HG02623 (cell line): ENCODE data around the gene SHMT2.
A peak's percentile ranks its signal among the peaks of the same experiment; 100 is the strongest.

ENCODE experiments used
- ATAC-seq: cut with Tn5 transposase; IDR thresholded peaks from one replicate; pipeline ENCODE4 v1.9.1; 2021; ENCODE audit warnings: moderate library complexity; ENCODE audit not compliant: unreplicated experiment

Gene SHMT2

DNA sequence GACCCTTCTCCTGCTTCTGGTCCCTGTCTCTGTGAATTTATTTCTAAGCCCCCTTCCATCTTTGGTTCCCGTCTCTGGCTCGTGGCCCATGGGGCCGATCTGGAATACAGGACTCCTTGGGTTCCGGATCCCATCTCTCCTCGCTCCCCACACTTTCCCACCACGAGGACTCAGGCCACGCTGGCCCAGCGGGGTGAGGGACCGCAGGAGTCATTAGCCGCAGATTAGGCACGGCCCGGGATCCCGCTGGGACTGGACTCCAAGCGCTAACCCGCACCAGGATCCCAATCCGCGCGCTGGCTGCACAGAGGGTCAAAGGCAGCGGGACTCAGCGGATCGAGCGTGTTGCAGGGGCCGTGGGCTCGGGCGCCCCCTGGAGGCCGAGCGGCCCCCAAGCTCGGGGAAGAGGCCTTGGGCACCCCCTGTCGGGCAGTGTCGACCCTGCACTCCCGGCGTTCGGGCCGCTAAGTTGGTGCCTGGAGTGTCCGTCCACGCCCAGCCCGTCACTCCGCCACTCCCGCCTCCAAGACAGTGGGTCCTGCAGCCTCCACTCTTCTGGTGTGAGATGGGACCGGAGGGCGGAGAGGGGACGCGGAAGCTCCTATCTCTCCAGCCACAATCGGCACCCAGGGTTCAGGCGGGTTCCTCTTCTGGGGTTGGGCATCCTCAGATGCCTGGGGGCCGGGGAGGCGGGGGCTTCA, 9.5 kb downstream of the SHMT2 start:
- ATAC-seq: peak; percentile 57

DNA sequence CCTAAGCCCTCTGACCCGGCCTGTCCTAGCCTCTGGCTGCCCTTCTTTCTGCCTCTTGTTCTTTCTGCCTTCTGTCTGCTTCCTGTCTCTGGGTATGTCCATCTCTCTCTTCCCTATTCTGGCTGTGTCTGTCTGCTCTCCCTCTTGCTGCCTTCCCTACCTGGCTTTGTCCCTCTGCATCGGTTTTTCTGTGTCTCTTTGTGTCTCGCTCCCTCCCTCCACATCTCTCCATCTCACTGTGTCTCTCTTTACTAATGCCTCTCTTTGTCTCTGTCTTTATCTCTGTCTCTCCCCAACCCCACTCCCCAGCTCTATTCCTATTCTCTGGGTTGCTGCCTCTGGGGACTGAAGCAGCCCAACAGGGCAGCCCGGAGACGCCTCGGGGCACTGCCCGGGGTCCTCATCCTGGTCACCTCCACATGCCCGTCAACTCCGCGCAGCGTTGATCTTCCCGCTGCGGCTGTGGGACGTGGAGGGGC, 10.1 kb downstream of the SHMT2 start:
- no peak for ATAC-seq

DNA sequence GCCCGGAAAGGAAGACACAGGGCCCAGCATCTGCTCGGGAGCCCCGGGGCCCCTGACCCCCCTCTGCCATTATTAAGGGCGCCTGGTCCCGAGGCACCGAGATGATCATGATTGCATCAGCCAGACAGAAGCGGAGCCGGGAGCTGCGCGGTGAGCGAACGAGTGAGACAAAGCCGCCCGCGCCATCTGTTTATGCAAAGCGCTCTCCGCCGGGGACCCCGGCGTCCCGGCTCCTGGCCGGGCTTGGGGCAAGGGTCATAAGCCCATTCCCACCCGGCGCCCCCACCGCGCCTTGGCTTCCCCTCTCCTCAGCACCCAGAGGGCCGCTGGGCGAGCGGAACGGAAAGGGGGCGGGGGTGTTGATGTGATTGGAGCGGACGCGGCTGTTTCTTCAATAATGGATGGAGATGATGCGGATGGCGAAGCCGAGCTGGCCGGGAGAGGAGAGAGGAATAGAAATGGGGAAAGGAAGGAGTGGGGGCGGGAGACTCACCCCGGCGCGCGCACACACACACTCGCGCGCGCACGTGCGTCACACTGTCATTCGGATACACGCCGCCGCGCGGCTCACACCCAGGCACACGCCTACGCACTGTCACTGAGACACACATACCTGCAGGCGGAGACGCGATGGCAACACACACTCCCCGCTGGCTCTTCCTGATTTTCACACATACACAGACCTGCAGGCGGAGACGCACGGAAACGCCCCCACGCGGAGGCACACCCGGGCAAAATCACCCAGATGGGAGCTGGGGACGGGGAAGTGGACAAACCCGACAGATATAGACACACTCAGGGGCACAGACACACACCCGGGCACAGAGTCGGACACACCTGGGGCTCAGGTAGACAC, 10.8 kb downstream of the SHMT2 start:
- no peak for ATAC-seq

DNA sequence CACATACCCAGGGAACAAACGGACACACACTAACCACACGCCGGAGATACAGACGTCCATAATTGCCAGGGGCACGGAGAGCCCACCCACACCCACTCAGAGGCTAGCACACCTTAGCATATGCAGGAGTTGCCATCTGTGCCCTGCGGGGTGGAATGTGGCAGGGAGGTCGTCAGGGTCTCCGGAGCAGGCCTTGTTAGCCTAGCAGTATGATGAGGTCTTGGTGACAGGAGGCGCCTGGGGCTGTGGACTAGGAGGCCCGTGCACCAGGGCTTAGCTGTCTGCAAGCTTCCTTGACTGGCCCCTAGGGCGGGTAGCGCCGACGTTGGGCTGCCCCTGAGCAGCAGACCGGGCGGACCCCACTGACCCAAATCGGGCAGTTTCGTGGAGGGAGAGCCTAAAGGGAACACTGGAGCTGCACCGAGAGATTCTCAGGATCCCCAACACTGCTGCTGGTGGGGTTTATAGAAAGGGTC, 11.5 kb downstream of the SHMT2 start:
- no peak for ATAC-seq

DNA sequence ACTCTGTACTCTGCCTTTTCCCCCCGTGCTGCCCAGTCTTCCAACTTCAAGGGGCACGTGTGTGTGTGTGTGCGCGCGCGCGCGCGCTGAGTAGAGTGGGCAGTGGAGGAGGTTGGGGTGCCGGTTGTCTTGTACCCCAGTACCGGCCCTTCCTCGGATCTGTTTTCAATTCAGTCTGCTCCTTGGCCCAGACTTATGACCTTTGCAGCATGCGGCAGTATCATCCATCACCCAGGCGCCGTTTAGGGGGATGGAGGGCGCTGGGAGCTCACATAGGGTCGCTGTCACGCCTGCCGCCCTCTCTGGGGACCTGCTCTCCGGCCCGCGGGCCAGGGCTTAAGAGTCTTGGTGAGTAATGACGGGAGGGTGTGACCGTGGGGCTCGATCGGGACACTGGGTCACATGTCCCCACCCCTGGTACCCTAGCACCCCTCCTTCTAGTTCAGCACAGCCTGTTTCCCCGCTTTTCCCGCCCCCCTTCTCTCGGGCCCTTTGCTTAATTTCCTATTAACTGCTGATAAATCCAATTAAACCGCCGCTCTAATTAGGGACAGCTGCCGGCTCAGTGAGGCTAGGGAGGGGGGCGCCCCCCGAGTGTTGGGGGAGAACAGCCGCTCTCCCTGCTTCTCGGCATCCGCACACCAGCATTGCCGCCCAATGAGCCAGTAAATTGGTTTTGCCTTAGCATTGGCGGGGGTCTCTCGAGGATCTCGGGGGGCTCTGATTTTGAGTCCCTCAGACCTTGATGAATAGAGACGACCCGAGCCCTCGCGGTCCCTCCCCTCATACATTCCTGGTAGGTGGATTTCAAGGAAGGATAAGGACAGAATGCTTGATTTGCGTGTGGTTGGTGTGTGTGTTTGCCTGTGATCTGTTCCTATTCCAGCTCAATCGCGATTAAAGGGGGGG, 12.1 kb downstream of the SHMT2 start:
- no peak for ATAC-seq

DNA sequence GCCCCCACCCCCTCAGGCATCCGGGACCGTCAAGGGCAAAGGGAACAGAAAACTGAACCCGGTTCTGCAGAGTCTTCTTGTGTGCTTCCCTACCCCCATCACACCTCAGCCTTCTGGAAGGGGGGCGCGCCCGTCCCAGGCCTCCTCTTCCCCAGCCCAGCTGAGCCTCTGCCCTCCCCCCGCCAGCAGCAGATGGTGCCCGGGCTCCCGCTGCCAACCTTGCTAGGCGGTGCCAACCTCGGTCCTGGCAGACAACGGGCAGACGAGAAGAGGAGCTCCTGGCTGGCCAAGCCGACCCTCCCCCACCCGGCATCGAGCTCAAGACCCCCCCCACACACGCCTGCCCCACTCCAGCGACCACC, 12.8 kb downstream of the SHMT2 start:
- no peak for ATAC-seq

DNA sequence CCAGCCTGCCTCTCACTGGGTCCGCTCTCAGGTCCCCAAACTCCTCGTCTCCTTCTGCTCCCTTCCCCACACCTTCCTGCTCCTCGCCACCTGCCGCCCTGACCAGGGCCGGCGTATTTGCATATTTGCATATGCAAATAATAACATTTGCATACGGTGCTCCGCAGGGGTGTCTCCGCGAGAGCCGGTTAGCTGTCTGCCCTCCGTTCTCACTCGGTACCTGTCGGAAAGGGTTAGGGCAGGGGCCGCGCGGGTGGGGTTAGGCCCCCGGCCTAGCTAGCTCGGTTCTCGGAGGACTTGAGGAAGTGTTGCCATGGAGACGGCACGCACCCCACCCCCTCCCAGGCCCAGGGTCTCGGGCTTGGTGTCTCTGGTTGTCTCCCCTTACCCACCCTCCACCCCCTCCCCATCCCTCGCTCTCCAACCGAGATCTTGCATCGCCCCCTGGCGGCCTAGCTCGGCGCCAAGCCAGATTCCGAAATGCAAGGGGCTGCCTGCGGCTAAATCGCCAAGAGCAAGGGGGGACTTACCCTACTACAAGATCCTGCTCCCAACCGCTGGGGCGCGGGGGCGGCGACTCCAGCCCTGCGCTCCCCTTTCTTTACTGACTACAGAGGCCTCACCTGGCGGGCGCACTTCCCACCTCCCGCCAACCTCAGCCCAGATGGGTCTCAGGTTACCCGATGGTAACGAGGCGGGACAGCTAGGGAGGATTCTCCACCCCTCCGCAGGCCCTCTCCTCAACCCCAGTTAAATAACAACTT, 13.4 kb downstream of the SHMT2 start:
- no peak for ATAC-seq

DNA sequence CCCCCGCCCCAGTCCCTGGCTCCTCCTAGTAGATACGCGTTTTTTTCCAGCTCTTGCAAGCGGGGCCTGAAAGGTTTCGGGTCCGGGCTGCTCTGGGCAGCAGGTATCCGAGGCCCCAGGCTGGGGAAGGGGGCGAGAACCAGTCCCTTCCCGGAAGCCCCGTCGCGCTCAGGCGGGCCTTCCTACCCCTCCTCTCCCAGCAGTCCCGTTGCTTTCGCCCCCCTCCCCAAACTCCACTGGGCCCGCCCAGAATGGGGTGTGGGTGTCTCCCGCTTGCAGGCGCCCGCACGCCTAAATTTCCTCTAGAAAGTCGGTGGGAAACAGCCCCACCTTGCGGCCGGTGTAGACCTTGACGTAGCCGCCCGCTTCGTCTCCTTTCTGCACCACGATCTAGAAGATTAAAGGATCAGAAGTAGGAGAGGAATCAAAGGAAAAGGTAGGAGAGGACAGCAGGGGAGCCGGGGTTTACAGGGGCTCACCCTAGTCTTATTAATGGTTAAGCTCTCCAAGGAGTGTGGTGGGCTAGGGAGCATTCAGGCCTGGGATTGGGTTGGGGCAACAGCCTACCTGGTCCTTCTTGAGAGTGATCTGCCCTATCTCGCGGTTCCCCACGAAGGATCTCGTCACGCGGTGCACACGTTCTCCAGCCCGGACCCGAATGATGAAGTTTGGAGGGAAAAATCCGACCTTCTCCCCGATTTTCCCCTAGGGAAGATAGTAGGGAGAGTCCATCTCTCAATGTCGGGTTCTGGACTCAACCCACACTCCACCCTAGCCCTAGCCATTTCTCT, 14.2 kb downstream of the SHMT2 start:
- no peak for ATAC-seq

DNA sequence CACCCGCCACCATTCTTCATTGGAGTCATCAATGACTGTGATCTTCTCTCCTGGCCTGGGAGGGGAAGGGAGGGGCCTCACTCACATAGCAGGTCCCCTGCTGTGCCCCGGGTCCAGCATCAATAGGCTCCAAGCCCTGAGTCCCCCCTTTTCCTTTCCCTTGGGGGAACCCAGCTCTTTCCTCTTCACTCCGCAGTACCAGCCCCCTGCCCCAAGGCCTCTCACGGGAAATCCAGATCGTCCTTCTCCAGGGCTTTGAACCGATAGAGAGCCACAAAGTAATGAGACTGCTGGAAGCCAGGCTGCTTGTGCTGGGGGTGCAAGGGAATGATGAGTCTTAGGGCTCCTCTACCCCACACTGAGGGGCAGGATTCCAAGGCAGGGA, 14.8 kb downstream of the SHMT2 start:
- ATAC-seq: no peak

DNA sequence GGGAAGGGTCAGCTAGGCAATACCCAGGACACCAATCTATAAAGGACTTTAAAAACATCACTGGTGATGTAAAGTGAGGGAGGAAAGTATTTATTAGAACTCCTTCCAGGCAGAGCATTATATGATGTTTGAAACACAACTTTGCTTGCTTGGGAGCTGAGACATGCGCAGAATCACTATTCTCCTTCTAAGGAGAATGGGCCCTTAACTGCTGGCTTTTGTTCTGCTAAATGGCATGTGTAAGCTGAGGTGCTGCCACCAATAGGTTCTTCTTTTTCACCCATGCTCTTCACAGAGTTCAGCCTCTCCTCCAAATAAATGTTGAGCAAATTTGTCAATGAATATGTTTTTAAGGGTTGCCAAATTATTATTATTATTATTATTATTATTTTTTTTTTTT, 17.5 kb downstream of the SHMT2 start:
- ATAC-seq: no peak

DNA sequence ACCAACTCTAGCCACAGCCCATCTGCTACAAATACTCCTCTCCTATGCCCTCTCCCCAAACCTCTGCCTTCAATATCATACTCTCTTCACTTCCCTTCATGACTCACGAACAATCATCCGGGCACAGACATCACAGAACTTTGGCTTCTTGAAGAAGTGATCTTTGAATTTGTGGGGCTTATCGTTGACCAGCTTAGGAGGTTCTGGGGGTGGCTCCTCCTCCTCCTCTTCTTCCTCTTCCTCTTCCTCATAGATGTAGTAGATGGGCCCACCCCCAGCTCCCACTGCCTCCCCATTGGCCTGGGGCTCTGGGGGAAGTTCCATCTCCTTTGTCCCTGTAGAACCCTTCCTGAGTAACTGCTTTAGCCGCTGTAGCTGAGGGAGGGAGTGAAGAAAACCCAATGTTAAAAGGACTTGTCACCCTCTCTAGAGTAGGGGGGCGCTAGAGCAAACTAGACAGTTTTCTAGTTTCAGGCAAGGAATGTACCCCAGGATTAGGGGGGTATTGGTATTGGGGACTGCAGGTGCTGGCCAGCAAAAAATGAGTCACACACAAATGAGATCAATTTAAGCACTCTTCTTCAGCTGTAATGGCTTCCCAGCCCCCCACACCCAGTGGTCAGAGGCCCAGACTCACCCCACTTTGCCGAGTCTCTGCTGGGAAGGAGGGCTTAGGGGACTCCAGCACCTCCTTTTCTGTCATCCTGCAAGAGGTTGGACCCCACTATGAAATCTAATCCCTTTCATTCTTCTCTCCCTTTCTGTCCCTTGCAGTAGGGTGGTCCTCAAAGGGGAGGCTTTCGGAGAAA, 19.6 kb downstream of the SHMT2 start:
- ATAC-seq: no peak

DNA sequence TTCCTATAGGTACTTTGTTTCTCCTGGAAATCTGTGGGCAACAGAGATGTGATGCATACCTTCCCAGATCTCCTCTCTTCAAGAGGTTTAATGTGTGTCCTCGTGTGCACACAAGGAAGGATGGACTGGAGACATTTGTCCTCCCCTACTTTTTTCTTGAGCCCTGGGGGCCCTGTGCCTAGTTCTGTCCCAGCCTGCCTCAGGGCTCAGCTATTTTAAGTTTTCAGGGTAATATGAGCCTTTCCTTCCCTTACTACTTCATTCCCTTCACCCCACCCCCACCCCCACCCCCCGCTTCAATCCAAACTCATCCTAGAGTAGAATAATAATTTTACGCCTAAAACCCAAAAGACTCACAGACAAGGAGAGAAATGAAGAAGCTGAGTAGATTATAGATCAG, 21.0 kb downstream of the SHMT2 start:
- ATAC-seq: no peak

DNA sequence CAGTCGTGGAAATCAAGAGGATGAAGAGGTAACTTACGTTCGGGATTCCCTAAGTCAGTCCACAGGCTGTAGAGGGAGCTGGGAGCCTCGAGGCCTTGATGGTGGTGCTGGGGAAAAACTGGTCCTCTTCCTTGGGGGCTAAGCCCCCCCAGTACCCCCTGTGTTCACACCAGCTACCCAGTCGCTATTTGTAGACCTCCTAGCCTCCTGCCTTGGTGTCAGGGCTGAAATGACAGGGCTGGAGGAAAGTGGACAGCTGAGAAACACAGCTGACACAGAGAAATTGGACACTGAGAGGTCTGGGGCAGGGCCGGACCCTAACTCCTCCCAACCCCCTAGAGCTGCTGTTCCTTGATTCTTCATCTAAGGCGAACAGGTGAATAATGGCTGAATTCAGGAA, 21.4 kb downstream of the SHMT2 start, which contains the start of gene STAC3:
TSS of gene STAC3 (minus strand) at position 232 of the 400 bp plus-strand sequence. CDS start 1,551 bp downstream, outside the sequence.
- ATAC-seq: no peak

DNA sequence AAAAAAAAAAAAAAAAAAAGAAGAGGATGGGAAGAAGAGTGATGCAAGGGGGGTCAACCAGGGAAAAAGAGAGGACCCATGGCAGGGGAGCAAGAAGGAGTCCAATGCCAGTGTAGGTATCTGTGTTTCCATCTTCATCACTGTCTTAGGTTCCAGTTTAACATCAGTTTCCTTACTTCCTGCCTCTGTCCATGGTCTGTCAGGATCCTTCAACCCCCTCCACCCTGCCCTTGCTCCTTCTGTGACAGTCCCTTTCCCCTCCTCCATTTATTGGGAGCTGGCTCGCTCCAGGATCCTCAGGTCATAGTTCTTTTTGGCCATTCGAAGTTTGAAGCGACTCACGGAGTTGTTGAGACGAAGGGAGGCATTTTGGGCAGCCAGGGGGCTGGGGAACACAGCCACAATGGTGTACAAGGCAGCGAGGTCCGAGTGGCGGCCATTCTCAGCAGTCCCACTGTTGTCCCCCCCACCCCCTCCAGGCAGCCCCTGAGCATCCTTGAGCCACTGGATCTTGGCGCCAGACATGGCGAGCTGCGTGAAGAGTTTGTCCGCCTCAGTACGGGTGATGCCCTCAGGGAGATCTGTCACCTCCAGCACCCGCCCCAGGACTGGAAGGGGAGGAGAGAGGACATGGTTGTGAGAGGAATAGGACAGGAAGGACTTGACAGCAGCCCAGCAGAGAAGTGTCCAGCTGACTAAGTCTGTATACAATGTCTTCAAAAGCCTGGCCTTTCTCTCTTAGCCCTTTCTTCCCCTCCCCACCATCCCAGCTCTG, 25.2 kb downstream of the SHMT2 start:
- no peak for ATAC-seq

DNA sequence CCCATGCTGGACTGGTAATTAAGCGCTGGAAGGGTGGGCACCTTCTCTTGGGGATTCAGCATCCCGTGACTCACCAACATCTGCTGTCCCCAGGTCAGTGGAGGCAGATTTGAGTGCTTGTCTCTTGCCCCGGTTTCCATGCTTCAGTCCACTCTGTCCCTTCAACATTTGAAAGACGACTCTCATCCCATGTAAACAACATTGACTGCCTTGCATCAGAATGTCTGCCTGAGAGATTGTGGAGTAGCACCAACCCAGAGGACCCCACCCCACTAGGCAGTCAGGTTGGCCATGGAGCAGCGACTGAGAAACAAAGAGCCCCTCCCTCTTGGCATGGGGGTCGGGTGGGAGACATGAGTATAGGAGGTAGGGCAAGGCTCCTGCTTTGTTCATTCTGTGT, 26.4 kb downstream of the SHMT2 start:
- no peak for ATAC-seq

DNA sequence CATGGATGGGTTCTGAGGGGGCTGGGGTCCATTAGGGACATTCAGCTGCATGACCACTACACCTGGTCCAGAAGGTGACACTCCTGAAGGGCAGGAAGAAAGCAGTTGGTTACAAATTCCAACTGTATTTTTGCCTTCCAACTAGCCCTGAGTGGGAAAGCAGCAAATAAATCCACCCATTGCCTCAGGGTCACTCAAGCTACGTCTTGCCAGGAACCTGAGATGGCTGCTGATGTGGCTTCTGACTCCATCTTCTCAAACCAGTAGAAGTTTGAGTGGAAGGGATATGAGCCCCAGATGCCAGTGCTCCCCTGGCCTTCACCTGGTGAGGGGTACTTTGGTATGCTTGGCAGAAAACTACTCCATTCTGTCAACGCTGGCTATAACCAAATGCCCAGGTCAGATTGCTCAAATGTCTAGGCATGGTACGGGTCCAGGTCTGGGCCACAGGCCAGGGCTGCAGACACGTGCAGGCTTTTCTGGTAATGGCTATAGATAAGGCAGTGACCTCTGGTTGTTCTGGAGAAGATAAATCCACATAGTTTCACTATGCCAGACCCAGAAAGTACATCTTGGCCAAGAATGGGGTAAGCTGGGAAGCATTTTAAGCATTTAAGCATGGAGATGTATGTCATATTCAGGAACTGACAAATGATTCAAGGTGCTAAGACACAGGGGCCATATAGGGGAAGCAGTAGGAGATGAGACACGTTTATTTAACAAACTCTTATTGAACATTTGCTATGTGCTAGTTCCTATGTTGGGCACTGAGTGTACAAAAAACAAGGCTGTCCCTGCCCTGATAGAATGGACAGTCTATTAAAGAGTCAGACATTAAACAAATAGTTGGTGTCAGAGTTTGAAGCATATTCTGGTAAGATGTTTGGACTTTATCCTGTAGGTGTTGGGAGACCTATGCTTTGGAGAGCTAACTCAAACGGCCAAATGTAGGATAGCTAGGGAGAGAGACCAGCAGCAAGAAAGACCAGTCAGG, 29.8 kb downstream of the SHMT2 start:
- no peak for ATAC-seq

DNA sequence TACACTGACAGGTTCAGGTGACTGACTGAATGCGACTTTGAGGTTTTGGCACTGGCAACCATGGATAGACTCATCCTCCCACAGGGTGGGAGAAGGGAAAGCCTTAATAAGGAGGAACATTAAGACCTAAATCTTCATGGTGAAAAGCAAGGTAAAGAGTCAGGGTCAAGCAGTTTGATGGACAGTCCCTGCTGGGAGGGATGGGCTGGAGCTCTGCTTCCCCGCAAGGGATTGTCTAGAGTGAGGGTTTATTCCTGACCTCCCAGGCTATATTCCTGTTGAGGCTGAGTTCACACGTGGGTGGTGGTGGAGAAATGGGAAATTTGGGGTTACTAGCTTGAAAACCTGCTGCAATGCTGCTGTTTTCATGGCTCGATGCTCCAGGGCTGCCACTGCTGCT, 30.9 kb downstream of the SHMT2 start:
- no peak for ATAC-seq
